Spleen (tissue), 3 donors: ENCODE data around the gene ARHGEF12.
"Not testable (repeated sequence)": the region's sequence is repeated elsewhere in the genome, so short reads cannot be mapped to it uniquely, and the experiment has no call there.

ENCODE experiments used
- POLR2A ChIP-seq, 3 donors: fragments of 450-650 bp; IDR thresholded peaks; one replicate each; pipeline ENCODE4 v1.5.1; 2017; ENCODE audit warnings: antibody characterized with exemption in 3 of 3, mild to moderate bottlenecking in 1 of 3
- POLR2AphosphoS5 ChIP-seq, 3 donors: sonication (generic); formaldehyde crosslinking; IDR thresholded peaks; one replicate each; pipeline ENCODE4 v1.5.1; 2017; ENCODE audit warnings: antibody characterized with exemption in 3 of 3

DNA sequence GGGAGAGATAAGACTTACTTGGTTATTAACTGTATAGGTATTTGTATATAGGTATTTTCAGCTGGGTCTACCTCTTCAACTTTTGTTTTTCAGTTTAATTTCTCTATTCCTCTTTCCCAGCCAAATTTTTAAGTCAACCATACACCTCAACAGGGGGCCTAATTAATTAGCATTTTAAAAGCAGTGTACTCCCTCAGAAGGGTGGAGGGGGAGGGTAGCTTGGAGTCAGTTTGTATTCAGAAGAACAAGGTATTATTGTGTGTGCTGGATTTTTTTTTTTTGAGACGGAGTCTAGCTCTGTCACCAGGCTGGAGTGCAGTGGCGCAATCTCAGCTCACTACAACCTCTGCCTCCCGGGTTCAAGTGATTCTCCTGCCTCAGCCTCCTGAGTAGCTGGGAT lies 167.3 kb downstream of the ARHGEF12 start:
- TF ChIP-seq POLR2A, POLR2AphosphoS5 (IDR thresholded peaks at IDR 0.05): not testable (repeated sequence)
